GM23338 (cell line): Measurements from ENCODE around the gene DDX27.

ENCODE experiments used
- CTCF ChIP-seq, 2 experiments: fragments of 200-600 bp in 1 of 2; sonication (generic) in 1 of 2; conservative IDR thresholded peaks; 2 replicates each; pipeline versions ENCODE4 v1.5.1 to v1.6.1; 2016 to 2017; ENCODE audit warnings: antibody characterized with exemption in 2 of 2, low read depth in 2 of 2, mild to moderate bottlenecking in 2 of 2, moderate library complexity in 1 of 2
- JUNB ChIP-seq: IDR thresholded peaks from one replicate; pipeline ENCODE4 v1.6.1; 2016; ENCODE audit warnings: antibody characterized with exemption; ENCODE audit not compliant: unreplicated experiment
- POLR2AphosphoS5 ChIP-seq: IDR thresholded peaks from 2 replicates; pipeline ENCODE4 v1.6.1; 2016; ENCODE audit warnings: antibody characterized with exemption, low read depth
- REST ChIP-seq: IDR thresholded peaks from one replicate; pipeline ENCODE4 v1.6.1; 2018; ENCODE audit warnings: antibody characterized with exemption; ENCODE audit not compliant: unreplicated experiment

- TF ChIP-seq CTCF (conservative IDR thresholded peaks at IDR 0.05; ENCODE audit: low read depth in 2 of 2), result no peak
- TF ChIP-seq POLR2AphosphoS5, result no peak
- no peak for TF ChIP-seq JUNB
- no peak for TF ChIP-seq REST
Measured at GRCh38 chr20:49237531-49237930, 18.3 kb downstream of the DDX27 start.
